ENCODE measurements around the gene TEX19.

DNA sequence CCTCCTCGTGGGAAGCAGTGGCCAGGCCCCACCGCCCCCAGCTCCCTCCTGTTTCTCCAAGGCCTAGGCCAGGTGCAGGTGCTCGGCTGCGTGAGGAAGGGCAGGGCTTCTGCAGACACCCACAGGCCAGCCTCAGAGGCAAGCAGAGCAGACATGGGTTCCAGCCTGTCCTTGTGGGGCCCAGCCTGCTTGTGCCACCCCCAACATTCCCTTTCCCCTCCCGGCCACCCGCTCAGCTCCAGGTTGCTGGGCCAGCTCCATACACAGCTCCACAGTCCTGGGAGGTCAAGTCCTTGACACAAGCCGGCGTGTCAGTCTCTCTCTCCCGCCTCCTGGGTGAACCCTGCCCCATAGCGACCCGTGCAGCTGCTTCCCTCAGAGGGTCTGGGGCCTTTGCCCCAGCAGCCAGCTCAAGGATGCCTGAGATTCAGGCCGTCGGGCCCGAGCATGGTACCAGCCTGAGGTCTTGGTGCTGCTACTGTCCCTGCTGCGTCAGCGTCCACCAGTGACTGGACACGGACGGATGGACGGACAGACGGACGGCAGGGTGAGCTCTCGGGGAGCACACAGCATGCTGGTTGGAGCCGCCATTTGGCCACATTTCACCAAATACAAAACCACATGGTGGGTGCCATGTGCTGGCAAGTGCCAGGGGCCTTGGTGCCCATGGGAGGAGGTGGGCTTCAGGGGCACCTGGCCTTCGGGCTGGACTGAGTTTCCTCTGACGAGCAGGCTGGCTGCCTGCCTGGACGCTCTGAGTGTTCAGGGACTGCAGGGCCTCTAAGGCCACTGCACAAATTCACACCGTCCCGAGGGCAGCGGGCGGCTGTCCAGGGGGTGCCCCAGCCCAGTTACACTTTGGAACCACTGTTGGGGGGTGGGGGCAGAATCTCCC lies 33.5 kb upstream of the TEX19 start:
- TF ChIP-seq, protein P1, sequence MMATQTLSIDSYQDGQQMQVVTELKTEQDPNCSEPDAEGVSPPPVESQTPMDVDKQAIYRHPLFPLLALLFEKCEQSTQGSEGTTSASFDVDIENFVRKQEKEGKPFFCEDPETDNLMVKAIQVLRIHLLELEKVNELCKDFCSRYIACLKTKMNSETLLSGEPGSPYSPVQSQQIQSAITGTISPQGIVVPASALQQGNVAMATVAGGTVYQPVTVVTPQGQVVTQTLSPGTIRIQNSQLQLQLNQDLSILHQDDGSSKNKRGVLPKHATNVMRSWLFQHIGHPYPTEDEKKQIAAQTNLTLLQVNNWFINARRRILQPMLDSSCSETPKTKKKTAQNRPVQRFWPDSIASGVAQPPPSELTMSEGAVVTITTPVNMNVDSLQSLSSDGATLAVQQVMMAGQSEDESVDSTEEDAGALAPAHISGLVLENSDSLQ (IDR thresholded peaks at IDR 0.05), result no peak
- TF ChIP-seq TARDBP (IDR thresholded peaks at IDR 0.05) (no peak), ARNT (IDR thresholded peaks at IDR 0.05) (no peak), BHLHE40 (IDR thresholded peaks at IDR 0.05; ENCODE audit: borderline replicate concordance) (no peak), SUZ12 (IDR thresholded peaks at IDR 0.05) (no peak), FOXM1 (IDR thresholded peaks at IDR 0.05; ENCODE audit: borderline replicate concordance) (no peak), ELF4 (IDR thresholded peaks at IDR 0.05) (no peak), FOXA1 (IDR thresholded peaks at IDR 0.05) (no peak)

All from HEK293T (cell line).